HG03521 (cell line): ENCODE results near the gene ICAM4.
A peak's percentile ranks its signal among the peaks of the same experiment; 100 is the strongest.
"Not testable (repeated sequence)": the region's sequence is repeated elsewhere in the genome, so short reads cannot be mapped to it uniquely, and the experiment has no call there.

ENCODE experiments used
- ATAC-seq: cut with Tn5 transposase; IDR thresholded peaks from one replicate; pipeline ENCODE4 v1.9.1; 2021; ENCODE audit warnings: mild to moderate bottlenecking, moderate library complexity; ENCODE audit not compliant: unreplicated experiment

The ICAM4 gene

GRCh38 chr19:10268071-10268470 is 18.7 kb upstream of the ICAM4 start:
- ATAC-seq, result no peak

- peak; percentile 38 for ATAC-seq
Observed at GRCh38 chr19:10269333-10270179, 17.2 kb upstream of the ICAM4 start.

GRCh38 chr19:10270180-10270615 is 16.6 kb upstream of the ICAM4 start:
- peak; percentile 34 for ATAC-seq

GRCh38 chr19:10270616-10271394 is 15.9 kb upstream of the ICAM4 start, which contains the start of gene ICAM1:
ICAM1 (plus strand) TSS chr19:10271120; CDS start chr19:10271160, 40 bp downstream.
- peak; percentile 46 for ATAC-seq

GRCh38 chr19:10271543-10272086 is 15.1 kb upstream of the ICAM4 start:
- no peak for ATAC-seq

- no peak for ATAC-seq
Observed at GRCh38 chr19:10274589-10274988, 12.2 kb upstream of the ICAM4 start.

GRCh38 chr19:10277795-10278589 is 8.8 kb upstream of the ICAM4 start:
- no peak for ATAC-seq

GRCh38 chr19:10278935-10279334 is 7.8 kb upstream of the ICAM4 start:
- ATAC-seq, result no peak

- ATAC-seq, result no peak
Observed at GRCh38 chr19:10279737-10280442, 6.9 kb upstream of the ICAM4 start.

- not testable (repeated sequence) for ATAC-seq
Observed at GRCh38 chr19:10282043-10282442, 4.7 kb upstream of the ICAM4 start.

GRCh38 chr19:10283301-10284064 is 3.3 kb upstream of the ICAM4 start:
- no peak for ATAC-seq

GRCh38 chr19:10284065-10284959 is 2.4 kb upstream of the ICAM4 start:
- no peak for ATAC-seq

- no peak for ATAC-seq
Observed at GRCh38 chr19:10284960-10285278, 1.8 kb upstream of the ICAM4 start.

GRCh38 chr19:10285393-10285792 is 1.4 kb upstream of the ICAM4 start:
- no peak for ATAC-seq

GRCh38 chr19:10288662-10289166 is 2.0 kb downstream of the ICAM4 start:
- ATAC-seq, result no peak

GRCh38 chr19:10289167-10289835 is 2.5 kb downstream of the ICAM4 start:
- ATAC-seq, result no peak

- ATAC-seq, result no peak
Observed at GRCh38 chr19:10289836-10290356, 3.1 kb downstream of the ICAM4 start, which contains the start of gene ICAM5. ICAM5 (plus strand) TSS chr19:10289952; CDS start chr19:10290044, 92 bp downstream.
